ENCODE data around the gene ARFGEF3. TPM values are rescaled to one million over a fixed set of nuclear protein-coding genes. Genes with fewer than 3 reads are reported as not detected.

Gene ARFGEF3
- total RNA-seq, 1 experiment from 2014 or later = 7.8 TPM

DNA sequence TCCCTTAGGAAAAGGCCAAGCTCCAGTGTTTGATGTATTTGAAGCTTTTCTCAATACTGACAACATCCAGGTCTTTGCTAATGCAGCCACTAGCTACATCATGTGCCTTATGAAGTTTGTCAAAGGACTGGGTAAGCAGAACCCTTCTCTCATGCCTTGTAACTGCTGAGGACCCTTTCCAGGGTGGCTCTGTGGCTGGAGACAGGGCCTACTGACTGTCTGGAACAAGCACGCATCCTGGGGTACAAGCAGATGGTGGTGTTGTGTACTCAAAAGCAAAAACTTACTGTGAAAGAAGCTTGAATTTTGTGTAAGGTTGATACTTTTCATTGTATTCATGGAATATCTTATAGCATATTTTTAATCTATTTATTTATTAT lies 147.0 kb downstream of the ARFGEF3 start:
- no peak for DNase-seq
- ChIA-PET CTCF (interaction anchor here (0.7 kb wide), 1 partner anchor 12 kb away, joined by 3 read pairs; no protein-coding TSS in a partner anchor), POLR2A (ENCODE audit: unreplicated experiment) (no interaction called here)
- TF ChIP-seq, protein P1, sequence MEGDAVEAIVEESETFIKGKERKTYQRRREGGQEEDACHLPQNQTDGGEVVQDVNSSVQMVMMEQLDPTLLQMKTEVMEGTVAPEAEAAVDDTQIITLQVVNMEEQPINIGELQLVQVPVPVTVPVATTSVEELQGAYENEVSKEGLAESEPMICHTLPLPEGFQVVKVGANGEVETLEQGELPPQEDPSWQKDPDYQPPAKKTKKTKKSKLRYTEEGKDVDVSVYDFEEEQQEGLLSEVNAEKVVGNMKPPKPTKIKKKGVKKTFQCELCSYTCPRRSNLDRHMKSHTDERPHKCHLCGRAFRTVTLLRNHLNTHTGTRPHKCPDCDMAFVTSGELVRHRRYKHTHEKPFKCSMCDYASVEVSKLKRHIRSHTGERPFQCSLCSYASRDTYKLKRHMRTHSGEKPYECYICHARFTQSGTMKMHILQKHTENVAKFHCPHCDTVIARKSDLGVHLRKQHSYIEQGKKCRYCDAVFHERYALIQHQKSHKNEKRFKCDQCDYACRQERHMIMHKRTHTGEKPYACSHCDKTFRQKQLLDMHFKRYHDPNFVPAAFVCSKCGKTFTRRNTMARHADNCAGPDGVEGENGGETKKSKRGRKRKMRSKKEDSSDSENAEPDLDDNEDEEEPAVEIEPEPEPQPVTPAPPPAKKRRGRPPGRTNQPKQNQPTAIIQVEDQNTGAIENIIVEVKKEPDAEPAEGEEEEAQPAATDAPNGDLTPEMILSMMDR (conservative IDR thresholded peaks at IDR 0.05; ENCODE audit: low read depth, low read length) = no peak
- TF ChIP-seq EZH2 (IDR thresholded peaks at IDR 0.05; ENCODE audit: low read length, unreplicated experiment) (no peak), EZH2phosphoT487 (IDR thresholded peaks at IDR 0.05; ENCODE audit: borderline replicate concordance, low read length) (no peak)
- no peaks in the 10 kb centered on the region for H3F3A ChIP-seq (ENCODE audit: low read length, unreplicated experiment)
- no peaks in the 10 kb centered on the region for H3K9me2 ChIP-seq (replicated peaks; ENCODE audit: low read length)
- H3K9me3 ChIP-seq (ENCODE audit: low read length) = no peaks in the 10 kb centered on the region
- no peak overlapping the region for H3K4me3 ChIP-seq (ENCODE audit: low read length)
- H3K27me3 ChIP-seq (ENCODE audit: low read length) = no peaks in the 10 kb centered on the region
- no peak overlapping the region for H2AFZ ChIP-seq (ENCODE audit: low read length)
- H3K79me2 ChIP-seq (ENCODE audit: low read length) = no peaks in the 10 kb centered on the region
- no peaks in the 10 kb centered on the region for H3K4me1 ChIP-seq (ENCODE audit: insufficient read depth, low read length)
- H3K27ac ChIP-seq (ENCODE audit: low read length) = no peak overlapping the region
- intact Hi-C loops (cut with micrococcal nuclease) = no loop called here
- no peak overlapping the region for H3K9ac ChIP-seq (ENCODE audit: low read length)
- no TSS peak for BruUV-seq (replicated peaks)
- no peak for ATAC-seq
- no peak overlapping the region for H3K4me2 ChIP-seq (ENCODE audit: low read length)
- no peaks in the 10 kb centered on the region for H3K36me3 ChIP-seq (ENCODE audit: low read depth, low read length)
- no peaks in the 10 kb centered on the region for H4K20me1 ChIP-seq (ENCODE audit: low read length)

DNA sequence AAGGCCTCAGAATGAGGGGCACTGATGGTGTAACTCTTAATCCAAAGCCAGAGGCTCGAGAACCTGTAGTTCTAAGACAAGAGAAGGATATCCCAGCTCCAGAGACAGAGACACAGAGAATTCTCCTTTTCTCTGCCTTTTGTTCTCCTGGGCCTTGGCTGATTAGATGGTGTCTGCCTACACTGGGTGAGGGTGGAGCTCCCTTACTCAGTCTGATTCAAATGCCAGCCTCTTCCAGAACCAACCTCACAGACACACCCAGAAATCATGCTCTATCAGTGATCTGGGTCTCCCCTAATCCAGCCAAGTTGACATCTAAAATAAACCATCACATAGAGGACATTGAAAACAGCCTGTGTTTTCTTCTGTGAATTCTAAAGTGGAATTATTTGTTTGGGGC lies 148.0 kb downstream of the ARFGEF3 start:
- no peak for TF ChIP-seq EZH2phosphoT487 (IDR thresholded peaks at IDR 0.05; ENCODE audit: borderline replicate concordance, low read length)
- no peak for TF ChIP-seq EZH2 (IDR thresholded peaks at IDR 0.05; ENCODE audit: low read length, unreplicated experiment)
- TF ChIP-seq, protein P1 (conservative IDR thresholded peaks at IDR 0.05; ENCODE audit: low read depth, low read length) = no peak
- H3K27me3 ChIP-seq (ENCODE audit: low read length) = no peaks in the 10 kb centered on the region
- no peaks in the 10 kb centered on the region for H3K9me3 ChIP-seq (ENCODE audit: low read length)
- no peaks in the 10 kb centered on the region for H3K36me3 ChIP-seq (ENCODE audit: low read depth, low read length)
- ChIA-PET CTCF (no interaction called here), POLR2A (ENCODE audit: unreplicated experiment) (no interaction called here)
- DNase-seq = no peak
- no peaks in the 10 kb centered on the region for H3K9me2 ChIP-seq (replicated peaks; ENCODE audit: low read length)
- no peak for ATAC-seq
- no peak overlapping the region for H2AFZ ChIP-seq (ENCODE audit: low read length)
- no peak overlapping the region for H3K4me3 ChIP-seq (ENCODE audit: low read length)
- H4K20me1 ChIP-seq (ENCODE audit: low read length) = no peaks in the 10 kb centered on the region
- no peak overlapping the region for H3K9ac ChIP-seq (ENCODE audit: low read length)
- no peak overlapping the region for H3K4me2 ChIP-seq (ENCODE audit: low read length)
- no TSS peak for BruUV-seq (replicated peaks)
- no peak overlapping the region for H3K27ac ChIP-seq (ENCODE audit: low read length)
- intact Hi-C loops (cut with micrococcal nuclease) = no loop called here
- H3F3A ChIP-seq (ENCODE audit: low read length, unreplicated experiment) = no peaks in the 10 kb centered on the region
- H3K79me2 ChIP-seq (ENCODE audit: low read length) = no peaks in the 10 kb centered on the region
- H3K4me1 ChIP-seq (ENCODE audit: insufficient read depth, low read length) = no peaks in the 10 kb centered on the region

DNA sequence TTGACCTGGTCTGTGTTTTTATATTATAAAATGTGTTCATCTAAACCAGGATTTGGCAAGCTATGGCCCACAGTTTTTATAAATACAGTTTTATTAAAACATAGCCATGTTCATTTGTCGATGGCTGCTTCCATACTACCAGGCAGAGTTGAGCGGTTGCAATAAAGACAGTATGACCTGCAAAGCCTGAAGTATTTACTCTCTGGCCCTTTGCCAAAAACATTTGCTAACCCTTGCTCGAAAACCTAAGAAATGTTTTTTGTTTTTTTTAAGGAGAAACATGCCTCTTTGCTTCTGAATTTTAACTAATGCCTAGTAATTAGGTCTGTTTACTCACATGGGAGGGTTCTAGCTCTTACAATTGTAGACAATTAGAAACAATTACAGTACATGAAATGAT lies 148.6 kb downstream of the ARFGEF3 start:
- ATAC-seq = no peak
- H3K9me3 ChIP-seq (ENCODE audit: low read length) = no peaks in the 10 kb centered on the region
- BruUV-seq (replicated peaks) = no TSS peak
- TF ChIP-seq, protein P1 (conservative IDR thresholded peaks at IDR 0.05; ENCODE audit: low read depth, low read length) = no peak
- TF ChIP-seq EZH2phosphoT487 (IDR thresholded peaks at IDR 0.05; ENCODE audit: borderline replicate concordance, low read length) = no peak
- no peaks in the 10 kb centered on the region for H3F3A ChIP-seq (ENCODE audit: low read length, unreplicated experiment)
- ChIA-PET CTCF (no interaction called here), POLR2A (ENCODE audit: unreplicated experiment) (no interaction called here)
- no peak overlapping the region for H3K27ac ChIP-seq (ENCODE audit: low read length)
- H3K4me2 ChIP-seq (ENCODE audit: low read length) = no peak overlapping the region
- no peak overlapping the region for H3K4me3 ChIP-seq (ENCODE audit: low read length)
- no peak overlapping the region for H3K9ac ChIP-seq (ENCODE audit: low read length)
- no peaks in the 10 kb centered on the region for H3K27me3 ChIP-seq (ENCODE audit: low read length)
- no peak overlapping the region for H2AFZ ChIP-seq (ENCODE audit: low read length)
- H3K36me3 ChIP-seq (ENCODE audit: low read depth, low read length) = no peaks in the 10 kb centered on the region
- no peak for DNase-seq
- no peaks in the 10 kb centered on the region for H3K4me1 ChIP-seq (ENCODE audit: insufficient read depth, low read length)
- H4K20me1 ChIP-seq (ENCODE audit: low read length) = no peaks in the 10 kb centered on the region
- no peaks in the 10 kb centered on the region for H3K79me2 ChIP-seq (ENCODE audit: low read length)
- H3K9me2 ChIP-seq (replicated peaks; ENCODE audit: low read length) = no peaks in the 10 kb centered on the region
- intact Hi-C loops (cut with micrococcal nuclease) = no loop called here
